ENCODE data around the gene CTDP1. TPM values are rescaled to one million over a fixed set of nuclear protein-coding genes. Genes with fewer than 3 reads are reported as not detected.

Gene CTDP1
- 10 to 100 TPM; 28.0 to 29.1 TPM for total RNA-seq

- peaks cover 68% of the 10 kb centered on the region for H3K4me1 Mint-ChIP-seq (ENCODE audit: low read depth)
- no peaks in the 10 kb centered on the region for H3K9me3 Mint-ChIP-seq
- intact Hi-C loops (cut with micrococcal nuclease) = loop anchor here (1.0 to 5.0 kb wide), 13 partner anchors 118 to 1037 kb away; partner anchors contain the start of genes ADNP2, ATP9B, HSBP1L1 and KCNG2
These were observed at the start of gene CTDP1 for GRCh38 chr18:79679552-79680099. TSS of gene CTDP1 (plus strand) at chr18:79679803. CDS start at chr18:79679948, 145 bp downstream.

GRCh38 chr18:79630281-79631095 lies 49.1 kb upstream of the CTDP1 start:
- intact Hi-C loops (cut with micrococcal nuclease) = no loop called here
- no peak overlapping the region for H3K4me3 Mint-ChIP-seq
- peaks cover 2% of the 10 kb centered on the region for H3K27me3 Mint-ChIP-seq (ENCODE audit: low read depth)
- H3K9me3 Mint-ChIP-seq = peaks cover 6% of the 10 kb centered on the region
- CTCF ChIA-PET = interaction anchor here (0.6 kb wide), 1 partner anchor 93 kb away, joined by 3 read pairs; no protein-coding TSS in a partner anchor
- no peak overlapping the region for H3K27ac Mint-ChIP-seq
- no peak for DNase-seq
- no peaks in the 10 kb centered on the region for H3K4me1 Mint-ChIP-seq (ENCODE audit: low read depth)
- H3K36me3 Mint-ChIP-seq (ENCODE audit: low read depth) = no peaks in the 10 kb centered on the region

More at GRCh38 chr18:79679552-79680099, at the start of gene CTDP1:
- Mint-ChIP-seq H3K27ac (peak within 1 kb of the TSS; percentile 98), H3K27me3 (ENCODE audit: low read depth) (no peaks in the 10 kb centered on the region), H3K4me3 (peak within 1 kb of the TSS; percentile 93), H3K36me3 (ENCODE audit: low read depth) (peaks cover 34% of the 10 kb centered on the region)
- DNase-seq = peak; percentile 91
- CTCF ChIA-PET = interaction anchor here (0.7 to 1.8 kb wide), 3 partner anchors 22 to 299 kb away, joined by 3 to 5 read pairs (median 5); no protein-coding TSS in a partner anchor

- DNase-seq = no peak
- no peak overlapping the region for H3K27ac Mint-ChIP-seq
- peaks cover 6% of the 10 kb centered on the region for H3K9me3 Mint-ChIP-seq
- H3K4me1 Mint-ChIP-seq (ENCODE audit: low read depth) = no peaks in the 10 kb centered on the region
- H3K36me3 Mint-ChIP-seq (ENCODE audit: low read depth) = no peaks in the 10 kb centered on the region
- no peak overlapping the region for H3K4me3 Mint-ChIP-seq
- CTCF ChIA-PET = no interaction called here
- H3K27me3 Mint-ChIP-seq (ENCODE audit: low read depth) = no peaks in the 10 kb centered on the region
- intact Hi-C loops (cut with micrococcal nuclease) = no loop called here
These were observed 48.5 kb upstream of the CTDP1 start for GRCh38 chr18:79631096-79631507.

GRCh38 chr18:79631761-79632446 lies 47.7 kb upstream of the CTDP1 start:
- intact Hi-C loops (cut with micrococcal nuclease) = no loop called here
- no peak for DNase-seq
- no peaks in the 10 kb centered on the region for H3K4me1 Mint-ChIP-seq (ENCODE audit: low read depth)
- peaks cover under 1% of the 10 kb centered on the region for H3K27me3 Mint-ChIP-seq (ENCODE audit: low read depth)
- H3K4me3 Mint-ChIP-seq = no peak overlapping the region
- no peaks in the 10 kb centered on the region for H3K36me3 Mint-ChIP-seq (ENCODE audit: low read depth)
- CTCF ChIA-PET = no interaction called here
- no peak overlapping the region for H3K27ac Mint-ChIP-seq
- peaks cover 6% of the 10 kb centered on the region for H3K9me3 Mint-ChIP-seq

GRCh38 chr18:79632765-79633164 lies 46.8 kb upstream of the CTDP1 start:
- H3K4me1 Mint-ChIP-seq (ENCODE audit: low read depth) = no peaks in the 10 kb centered on the region
- no peak for DNase-seq
- peaks cover 6% of the 10 kb centered on the region for H3K9me3 Mint-ChIP-seq
- H3K27me3 Mint-ChIP-seq (ENCODE audit: low read depth) = peaks cover 5% of the 10 kb centered on the region
- no peak overlapping the region for H3K27ac Mint-ChIP-seq
- CTCF ChIA-PET = no interaction called here
- no peaks in the 10 kb centered on the region for H3K36me3 Mint-ChIP-seq (ENCODE audit: low read depth)
- no peak overlapping the region for H3K4me3 Mint-ChIP-seq
- intact Hi-C loops (cut with micrococcal nuclease) = no loop called here

- Mint-ChIP-seq H3K27me3 (ENCODE audit: low read depth) (peaks cover 10% of the 10 kb centered on the region), H3K4me1 (ENCODE audit: low read depth) (no peaks in the 10 kb centered on the region), H3K9me3 (peaks cover 6% of the 10 kb centered on the region), H3K27ac (no peak overlapping the region), H3K36me3 (ENCODE audit: low read depth) (no peaks in the 10 kb centered on the region), H3K4me3 (no peak overlapping the region)
- intact Hi-C loops (cut with micrococcal nuclease) = no loop called here
- no peak for DNase-seq
- CTCF ChIA-PET = interaction anchor here (1.5 kb wide), 1 partner anchor 9 kb away, joined by 5 read pairs; no protein-coding TSS in a partner anchor
These were observed 45.4 kb upstream of the CTDP1 start for GRCh38 chr18:79634186-79634585.

- CTCF ChIA-PET = interaction anchor here (1.3 to 1.5 kb wide), 2 partner anchors 8 to 10 kb away, joined by 4 to 5 read pairs; no protein-coding TSS in a partner anchor
- H3K4me3 Mint-ChIP-seq = no peak overlapping the region
- H3K9me3 Mint-ChIP-seq = peaks cover 6% of the 10 kb centered on the region
- intact Hi-C loops (cut with micrococcal nuclease) = no loop called here
- peaks cover 15% of the 10 kb centered on the region for H3K27me3 Mint-ChIP-seq (ENCODE audit: low read depth)
- no peaks in the 10 kb centered on the region for H3K36me3 Mint-ChIP-seq (ENCODE audit: low read depth)
- no peaks in the 10 kb centered on the region for H3K4me1 Mint-ChIP-seq (ENCODE audit: low read depth)
- DNase-seq = no peak
- H3K27ac Mint-ChIP-seq = no peak overlapping the region
These were observed 44.8 kb upstream of the CTDP1 start for GRCh38 chr18:79634593-79635426.

GRCh38 chr18:79635427-79635726 lies 44.2 kb upstream of the CTDP1 start:
- DNase-seq = no peak
- Mint-ChIP-seq H3K36me3 (ENCODE audit: low read depth) (no peaks in the 10 kb centered on the region), H3K27me3 (ENCODE audit: low read depth) (peaks cover 19% of the 10 kb centered on the region), H3K4me3 (no peak overlapping the region), H3K27ac (no peak overlapping the region), H3K9me3 (peaks cover 6% of the 10 kb centered on the region), H3K4me1 (ENCODE audit: low read depth) (no peaks in the 10 kb centered on the region)
- intact Hi-C loops (cut with micrococcal nuclease) = no loop called here
- CTCF ChIA-PET = interaction anchor here (0.6 to 1.3 kb wide), 2 partner anchors 8 to 11 kb away, joined by 3 to 4 read pairs; no protein-coding TSS in a partner anchor

GRCh38 chr18:79637181-79637920 lies 42.3 kb upstream of the CTDP1 start:
- Mint-ChIP-seq H3K9me3 (peaks cover 6% of the 10 kb centered on the region), H3K4me3 (no peak overlapping the region), H3K27ac (no peak overlapping the region), H3K4me1 (ENCODE audit: low read depth) (no peaks in the 10 kb centered on the region), H3K36me3 (ENCODE audit: low read depth) (no peaks in the 10 kb centered on the region), H3K27me3 (ENCODE audit: low read depth) (peaks cover 19% of the 10 kb centered on the region)
- CTCF ChIA-PET = no interaction called here
- DNase-seq = no peak
- intact Hi-C loops (cut with micrococcal nuclease) = no loop called here

GRCh38 chr18:79637921-79638909 lies 41.4 kb upstream of the CTDP1 start:
- no peak overlapping the region for H3K27ac Mint-ChIP-seq
- DNase-seq = no peak
- H3K9me3 Mint-ChIP-seq = peaks cover 6% of the 10 kb centered on the region
- H3K27me3 Mint-ChIP-seq (ENCODE audit: low read depth) = peaks cover 19% of the 10 kb centered on the region
- H3K4me3 Mint-ChIP-seq = no peak overlapping the region
- intact Hi-C loops (cut with micrococcal nuclease) = no loop called here
- H3K4me1 Mint-ChIP-seq (ENCODE audit: low read depth) = peaks cover under 1% of the 10 kb centered on the region
- CTCF ChIA-PET = no interaction called here
- no peaks in the 10 kb centered on the region for H3K36me3 Mint-ChIP-seq (ENCODE audit: low read depth)

Data from activated naive CD4-positive, alpha-beta T cell treated with anti-CD3 and anti-CD28 coated beads for 36 hours (primary cell).